PC-3 (cell line): ENCODE measurements around the gene CYTIP. TPM values are rescaled to one million over a fixed set of nuclear protein-coding genes. Genes with fewer than 3 reads are reported as not detected.

ENCODE experiments used
- ATAC-seq: fragments of 200-7000 bp; cut with Tn5 transposase; 2 replicates; pipeline ENCODE4 v1.9.1; 2020; ENCODE audit warnings: mild to moderate bottlenecking, moderate library complexity
- BruUV-seq: library from RNA; stranded (reverse); fragments of 400-500 nt; replicated peaks from 2 replicates; lab custom pipeline; 2021; lab: Mats Ljungman, UMichigan
- CTCF ChIA-PET: fragments of 300-600 bp; sonication (Branson Sonifier 250); formaldehyde crosslinking; loops from one replicate; lab custom pipeline; 2022; ENCODE audit warnings: antibody characterized with exemption; lab: Charles Lee
- POLR2A ChIA-PET: fragments of 300-600 bp; sonication (Branson Sonifier 250); formaldehyde crosslinking; loops from one replicate; lab custom pipeline; 2022; ENCODE audit warnings: antibody characterized with exemption; ENCODE audit not compliant: unreplicated experiment; lab: Charles Lee
- DNase-seq: peaks from one replicate; pipeline ENCODE4 v3.0.0-alpha.2; 2015
- H2AFZ ChIP-seq: fragments of 300-600 bp; sonication (generic); 2 replicates; pipeline ENCODE4 v1.6.0; 2016; ENCODE audit warnings: antibody characterized with exemption, low read length
- H3F3A ChIP-seq: fragments of 300-600 bp; sonication (generic); one replicate; pipeline ENCODE4 v1.6.0; 2017; ENCODE audit warnings: antibody characterized with exemption, low read length, control low read depth, mild to moderate bottlenecking; ENCODE audit not compliant: unreplicated experiment
- H3K27ac ChIP-seq: fragments of 300-600 bp; sonication (generic); 2 replicates; pipeline ENCODE4 v1.5.1; 2016; ENCODE audit warnings: mild to moderate bottlenecking, low read length
- H3K27me3 ChIP-seq: fragments of 300-600 bp; sonication (generic); 2 replicates; pipeline ENCODE4 v1.6.1; 2016; ENCODE audit warnings: low read length, mixed read lengths
- H3K36me3 ChIP-seq: fragments of 300-600 bp; sonication (generic); 2 replicates; pipeline ENCODE4 v1.6.1; 2016; ENCODE audit warnings: low read depth, mixed run types, low read length, mixed read lengths
- H3K4me1 ChIP-seq: fragments of 300-600 bp; sonication (generic); 2 replicates; pipeline ENCODE4 v1.5.1; 2016; ENCODE audit warnings: low read length; ENCODE audit not compliant: insufficient read depth
- H3K4me2 ChIP-seq: fragments of 300-600 bp; sonication (generic); 2 replicates; pipeline ENCODE4 v1.6.0; 2016; ENCODE audit warnings: low read length
- H3K4me3 ChIP-seq: fragments of 300-600 bp; sonication (generic); 2 replicates; pipeline ENCODE4 v1.5.1; 2016; ENCODE audit warnings: mild to moderate bottlenecking, low read length, mixed read lengths
- H3K79me2 ChIP-seq: fragments of 300-600 bp; sonication (generic); 2 replicates; pipeline ENCODE4 v1.6.1; 2017; ENCODE audit warnings: low read length, mixed read lengths
- H3K9ac ChIP-seq: fragments of 300-600 bp; sonication (generic); 2 replicates; pipeline ENCODE4 v1.6.0; 2016; ENCODE audit warnings: mild to moderate bottlenecking, low read length
- H3K9me2 ChIP-seq: fragments of 300-600 bp; sonication (generic); replicated peaks from 2 replicates; pipeline ENCODE4 v1.6.1; 2016; ENCODE audit warnings: mixed run types, low read length, mixed read lengths
- H3K9me3 ChIP-seq: fragments of 300-600 bp; sonication (generic); 2 replicates; pipeline ENCODE4 v1.6.1; 2016; ENCODE audit warnings: low read length, mixed read lengths
- H4K20me1 ChIP-seq: fragments of 300-600 bp; sonication (generic); 2 replicates; pipeline ENCODE4 v1.6.1; 2016; ENCODE audit warnings: low read length, mixed read lengths
- CTCF ChIP-seq: fragments of 300-600 bp; sonication (generic); conservative IDR thresholded peaks from 2 replicates; pipeline ENCODE4 v1.5.1; 2017; ENCODE audit warnings: antibody characterized with exemption, low read depth, mild to moderate bottlenecking, low read length
- EZH2 ChIP-seq: fragments of 300-600 bp; sonication (generic); IDR thresholded peaks from one replicate; pipeline ENCODE4 v1.6.1; 2017; ENCODE audit warnings: antibody characterized with exemption, mild to moderate bottlenecking, low read length; ENCODE audit not compliant: unreplicated experiment
- EZH2phosphoT487 ChIP-seq: fragments of 300-600 bp; sonication (generic); IDR thresholded peaks from 2 replicates; pipeline ENCODE4 v1.6.1; 2018; ENCODE audit warnings: mild to moderate bottlenecking, antibody characterized with exemption, low read length, borderline replicate concordance
- intact Hi-C: fragments of 100-400 bp; cut with micrococcal nuclease; formaldehyde crosslinking; loops from 2 replicates; pipeline ENCODE4 v1.9.0; 2023
- total RNA-seq: library from RNA; depleted of rRNA; stranded (reverse); fragments of >200 nt; gene quantifications from 2 replicates; pipeline ENCODE4 v1.2.3, GENCODE V29; 2014

Gene CYTIP
- total RNA-seq, 1 experiment from 2014 or later, result 0.26 TPM

GRCh38 chr2:157428500-157429175 lies 15.3 kb downstream of the CYTIP start:
- DNase-seq, result no peak

GRCh38 chr2:157427922-157428303 lies 16.0 kb downstream of the CYTIP start:
- DNase-seq (no peak), ATAC-seq (no peak)
- H3K4me2 ChIP-seq, result no peak overlapping the region
- no peaks in the 10 kb centered on the region for H3K79me2 ChIP-seq
- TF ChIP-seq EZH2phosphoT487, result no peak
- no peak for TF ChIP-seq EZH2
- TF ChIP-seq CTCF, result no peak
- H3K36me3 ChIP-seq, result no peaks in the 10 kb centered on the region
- H3F3A ChIP-seq, result no peaks in the 10 kb centered on the region
- no peak overlapping the region for H2AFZ ChIP-seq
- H4K20me1 ChIP-seq, result no peaks in the 10 kb centered on the region
- H3K9ac ChIP-seq, result no peak overlapping the region
- no peak overlapping the region for H3K4me3 ChIP-seq
- no TSS peak for BruUV-seq
- intact Hi-C loops, result no loop called here
- CTCF ChIA-PET, result no interaction called here
- no peaks in the 10 kb centered on the region for H3K9me3 ChIP-seq
- POLR2A ChIA-PET, result no interaction called here
- H3K27ac ChIP-seq, result no peak overlapping the region
- no peaks in the 10 kb centered on the region for H3K9me2 ChIP-seq
- H3K27me3 ChIP-seq, result no peaks in the 10 kb centered on the region
- H3K4me1 ChIP-seq, result no peaks in the 10 kb centered on the region

More at GRCh38 chr2:157428500-157429175, 15.3 kb downstream of the CYTIP start:
- Histone ChIP-seq H3K4me1 (no peaks in the 10 kb centered on the region), H2AFZ (no peak overlapping the region), H3F3A (no peaks in the 10 kb centered on the region), H3K9me2 (no peaks in the 10 kb centered on the region), H3K79me2 (no peaks in the 10 kb centered on the region), H3K4me2 (no peak overlapping the region), H3K9ac (no peak overlapping the region), H4K20me1 (no peaks in the 10 kb centered on the region), H3K36me3 (no peaks in the 10 kb centered on the region), H3K9me3 (no peaks in the 10 kb centered on the region), H3K4me3 (no peak overlapping the region), H3K27ac (no peak overlapping the region), H3K27me3 (no peaks in the 10 kb centered on the region)
- POLR2A ChIA-PET, result no interaction called here
- intact Hi-C loops, result no loop called here
- CTCF ChIA-PET, result no interaction called here
- TF ChIP-seq EZH2phosphoT487, result no peak
- TF ChIP-seq EZH2, result no peak
- no peak for ATAC-seq
- no TSS peak for BruUV-seq

GRCh38 chr2:157427003-157427921 lies 16.6 kb downstream of the CYTIP start:
- BruUV-seq, result no TSS peak
- Histone ChIP-seq H3K27ac (no peak overlapping the region), H3K27me3 (no peaks in the 10 kb centered on the region), H3K9ac (no peak overlapping the region), H3K9me3 (no peaks in the 10 kb centered on the region), H3K4me3 (no peak overlapping the region), H4K20me1 (no peaks in the 10 kb centered on the region), H3K4me2 (no peak overlapping the region), H3K79me2 (no peaks in the 10 kb centered on the region), H2AFZ (no peak overlapping the region), H3K9me2 (no peaks in the 10 kb centered on the region), H3K36me3 (no peaks in the 10 kb centered on the region), H3K4me1 (no peaks in the 10 kb centered on the region), H3F3A (no peaks in the 10 kb centered on the region)
- POLR2A ChIA-PET, result no interaction called here
- no peak for TF ChIP-seq EZH2
- no peak for TF ChIP-seq CTCF
- TF ChIP-seq EZH2phosphoT487, result no peak
- ATAC-seq (no peak), DNase-seq (no peak)
- CTCF ChIA-PET, result no interaction called here
- intact Hi-C loops, result no loop called here
